Transverse colon (tissue), 4 donors: ENCODE data around the gene SH3PXD2B. TPM values are rescaled to one million over a fixed set of nuclear protein-coding genes. Genes with fewer than 3 reads are reported as not detected.

ENCODE experiments used
- DNase-seq: peaks from one replicate; pipeline ENCODE4 v3.0.0-alpha.2; 2019
- H3K27ac ChIP-seq, 4 donors: fragments of 200-600 bp; sonication (generic); 2 replicates each; pipeline ENCODE4 v1.5.1; 2016 to 2018; ENCODE audit warnings: inconsistent platforms in 4 of 4
- H3K27me3 ChIP-seq: fragments of 200-600 bp; sonication (generic); 2 replicates; pipeline ENCODE4 v1.5.1; 2017; ENCODE audit warnings: inconsistent platforms
- H3K36me3 ChIP-seq, 4 donors: fragments of 200-600 bp; sonication (generic); 2 replicates each; pipeline ENCODE4 v1.5.1; 2017 to 2019; ENCODE audit warnings: inconsistent platforms in 4 of 4
- H3K4me1 ChIP-seq, 4 donors: fragments of 200-600 bp; sonication (generic); 2 replicates each; pipeline ENCODE4 v1.5.1; 2017 to 2020; ENCODE audit warnings: inconsistent platforms in 4 of 4
- H3K4me3 ChIP-seq, 4 donors: fragments of 200-600 bp; sonication (generic); 1 replicate in 1 of 4; 2 replicates in 3 of 4; pipeline versions ENCODE4 v1.5.1 to v1.6.1; 2017 to 2019; ENCODE audit warnings: inconsistent platforms in 4 of 4
- H3K9me3 ChIP-seq, 2 donors: fragments of 200-600 bp; sonication (generic); 2 replicates each; pipeline ENCODE4 v1.5.1; 2017 to 2019; ENCODE audit warnings: inconsistent platforms in 2 of 2
- EP300 ChIP-seq: sonication (generic); formaldehyde crosslinking; IDR thresholded peaks from one replicate; pipeline ENCODE4 v1.6.1; 2017; ENCODE audit warnings: antibody characterized with exemption, low read depth
- POLR2A ChIP-seq: fragments of 450-650 bp; IDR thresholded peaks from one replicate; pipeline ENCODE4 v1.6.1; 2016; ENCODE audit warnings: antibody characterized with exemption, mild to moderate bottlenecking, moderate library complexity
- POLR2AphosphoS5 ChIP-seq, 3 donors: sonication (generic); formaldehyde crosslinking; IDR thresholded peaks; one replicate each; pipeline ENCODE4 v1.6.1; 2016; ENCODE audit warnings: antibody characterized with exemption in 3 of 3
- WGBS, 2 donors: methylation state at CpG; one replicate each; pipeline ENCODE4 v1.1.5; 2018; ENCODE audit warnings: low coverage in 1 of 2; 5-methylcytosine and 5-hydroxymethylcytosine counted together
- in situ Hi-C, 4 donors: fragments of 200-750 bp; cut with MboI; loops; one replicate each; pipeline versions ENCODE4 v1.15.0 to v1.15.1; 2017; ENCODE audit warnings: low sequenced_read_pairs in 3 of 4, low pct_ligation_motif_present in 1 of 4, low pct_unique_long_range_greater_than_20kb in 1 of 4
- intact Hi-C: fragments of 100-400 bp; cut with DNase I; formaldehyde crosslinking; loops from one replicate; pipeline ENCODE4 v1.15.1; 2023; ENCODE audit warnings: low total_unique reads
- total RNA-seq, 4 donors: library from RNA; depleted of rRNA; stranded (reverse); fragments of >200 nt; gene quantifications; one replicate each; pipeline ENCODE4 v1.1.0, GENCODE V29; 2016
- TF ChIP-seq, protein P1 (sequence below), 5 experiments: fragments of 200-600 bp in 3 of 5; fragments of 450-650 bp in 2 of 5; sonication (generic) in 3 of 5; IDR thresholded peaks; 1 replicate in 2 of 5; 2 replicates in 3 of 5; pipeline ENCODE4 v1.5.1; 2016 to 2017; ENCODE audit warnings: antibody characterized with exemption in 5 of 5, inconsistent platforms in 3 of 5, mild to moderate bottlenecking in 2 of 5, moderate library complexity in 1 of 5

The SH3PXD2B gene
- total RNA-seq, 4 donors from 2014 or later = 10.2 to 26.6 (median 14.6) TPM

DNA sequence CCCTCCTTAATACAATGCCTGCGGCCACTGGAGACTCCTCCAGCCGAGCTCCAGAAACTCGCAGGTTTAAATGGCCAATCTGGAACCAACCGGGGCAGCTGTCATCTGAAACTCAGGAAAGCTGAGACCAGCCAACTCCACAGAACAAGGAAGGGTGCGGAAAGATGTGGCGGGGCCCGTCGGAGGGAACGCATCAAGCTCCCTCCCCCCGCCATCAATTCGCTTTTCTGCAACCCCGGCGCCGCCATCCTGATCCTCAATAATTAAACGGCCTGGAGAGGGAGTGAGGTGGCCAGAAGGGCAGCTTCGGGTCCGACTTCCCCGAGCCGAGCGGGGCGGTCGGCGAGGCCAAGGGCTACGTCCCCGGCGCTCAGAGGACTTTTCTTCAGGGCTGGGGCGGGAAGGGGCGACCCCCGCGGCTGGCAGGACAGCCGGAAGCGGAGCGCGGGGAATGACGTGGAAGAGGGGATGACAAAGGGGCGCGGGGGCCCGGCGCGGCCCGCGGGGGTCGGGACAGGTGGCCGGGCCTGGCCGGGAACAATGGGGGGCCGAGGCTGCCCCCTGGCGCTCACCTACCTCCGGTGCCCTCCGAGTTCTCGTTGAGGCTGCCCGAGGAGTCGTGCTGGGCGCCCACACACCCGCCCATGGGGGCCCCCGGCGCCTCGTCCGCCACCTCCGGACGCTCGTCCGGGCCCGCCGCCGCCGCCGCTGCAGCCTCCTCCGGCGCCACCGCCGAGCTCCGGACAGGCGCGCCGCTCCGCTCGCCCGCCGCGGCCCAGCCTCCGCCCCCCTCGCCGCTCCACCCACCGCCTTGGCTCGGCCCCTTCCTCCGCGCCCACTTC, 171.1 kb downstream of the SH3PXD2B start, which contains the start of gene UBTD2:
UBTD2 (minus strand) TSS at position 745 of the 842 bp plus-strand sequence; CDS start at position 646, 99 bp downstream.
- DNase-seq = peak; percentile 88
- in situ Hi-C loops = loop anchor here in 2 of 4 donors (10.0 to 25.0 kb wide), 3 partner anchors 88 to 178 kb away; partner anchors contain the start of gene EFCAB9 (in 1 of the 2)
- H3K4me3 ChIP-seq = peak within 1 kb of the TSS; percentile 82 to 97 (median 93)
- H3K36me3 ChIP-seq = no peaks in the 10 kb centered on the region
- peak within 1 kb of the TSS; percentile 88 to 98 (median 96) for H3K27ac ChIP-seq
- 1% methylated on average over 46 of the region's 87 CpGs; no CpG with 5 or more reads in 1 of the 2 donors for WGBS, 2 donors
- H3K9me3 ChIP-seq = no peaks in the 10 kb centered on the region
- intact Hi-C loops = no loop called here
- H3K27me3 ChIP-seq = no peaks in the 10 kb centered on the region
- peaks cover 0 to 30% (median 21%) of the 10 kb centered on the region in 4 donors for H3K4me1 ChIP-seq
- TF ChIP-seq POLR2A (peak; percentile 45), POLR2AphosphoS5 (IDR thresholded peaks at IDR 0.05) (no peak)
- TF ChIP-seq, protein P1, sequence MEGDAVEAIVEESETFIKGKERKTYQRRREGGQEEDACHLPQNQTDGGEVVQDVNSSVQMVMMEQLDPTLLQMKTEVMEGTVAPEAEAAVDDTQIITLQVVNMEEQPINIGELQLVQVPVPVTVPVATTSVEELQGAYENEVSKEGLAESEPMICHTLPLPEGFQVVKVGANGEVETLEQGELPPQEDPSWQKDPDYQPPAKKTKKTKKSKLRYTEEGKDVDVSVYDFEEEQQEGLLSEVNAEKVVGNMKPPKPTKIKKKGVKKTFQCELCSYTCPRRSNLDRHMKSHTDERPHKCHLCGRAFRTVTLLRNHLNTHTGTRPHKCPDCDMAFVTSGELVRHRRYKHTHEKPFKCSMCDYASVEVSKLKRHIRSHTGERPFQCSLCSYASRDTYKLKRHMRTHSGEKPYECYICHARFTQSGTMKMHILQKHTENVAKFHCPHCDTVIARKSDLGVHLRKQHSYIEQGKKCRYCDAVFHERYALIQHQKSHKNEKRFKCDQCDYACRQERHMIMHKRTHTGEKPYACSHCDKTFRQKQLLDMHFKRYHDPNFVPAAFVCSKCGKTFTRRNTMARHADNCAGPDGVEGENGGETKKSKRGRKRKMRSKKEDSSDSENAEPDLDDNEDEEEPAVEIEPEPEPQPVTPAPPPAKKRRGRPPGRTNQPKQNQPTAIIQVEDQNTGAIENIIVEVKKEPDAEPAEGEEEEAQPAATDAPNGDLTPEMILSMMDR (IDR thresholded peaks at IDR 0.05) = peak; percentile 30 to 49 (median 46)

DNA sequence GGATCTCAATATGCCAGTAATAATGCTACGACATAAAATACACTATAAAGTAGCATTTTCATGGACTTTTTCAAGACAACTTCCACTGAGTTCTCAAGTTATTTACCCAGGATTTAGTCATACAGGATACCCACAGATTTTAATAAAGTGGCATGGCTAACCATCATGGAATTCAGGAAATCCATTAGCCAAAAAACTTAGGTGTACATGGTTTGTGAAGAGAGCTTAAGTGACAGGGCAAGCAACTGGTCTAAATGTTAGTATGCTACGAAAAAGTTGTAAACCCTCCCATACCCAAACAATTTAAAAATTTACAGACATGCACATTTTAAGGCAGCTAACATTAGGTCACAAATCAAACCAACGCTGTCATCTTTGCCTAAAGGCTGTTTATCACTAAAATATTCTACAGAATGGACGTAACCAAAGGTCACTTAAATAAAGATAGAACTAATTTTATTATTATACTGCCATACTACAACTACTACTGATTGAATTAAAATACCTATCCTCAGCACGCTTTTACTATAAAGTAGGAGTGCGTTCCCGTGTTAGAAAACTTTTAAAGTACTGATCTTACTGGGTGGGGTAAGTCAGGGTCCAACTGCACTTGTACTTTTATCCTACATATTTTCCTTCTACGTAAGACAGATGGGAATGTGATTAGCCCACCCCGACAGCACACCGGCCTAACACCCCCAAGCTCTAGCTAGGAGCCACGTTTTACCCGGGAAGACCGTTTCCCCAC, 171.9 kb downstream of the SH3PXD2B start:
- Histone ChIP-seq H3K9me3 (no peaks in the 10 kb centered on the region), H3K27ac (peak overlapping the region; percentile 88 to 98 (median 96)), H3K36me3 (no peaks in the 10 kb centered on the region), H3K4me3 (peak overlapping the region; percentile 82 to 97 (median 93)), H3K27me3 (no peaks in the 10 kb centered on the region), H3K4me1 (peaks cover 0 to 30% (median 21%) of the 10 kb centered on the region in 4 donors)
- TF ChIP-seq POLR2AphosphoS5 (IDR thresholded peaks at IDR 0.05) (no peak), POLR2A (no peak), EP300 (no peak)
- TF ChIP-seq, protein P1 (IDR thresholded peaks at IDR 0.05) = no peak
- no peak for DNase-seq
- 6 to 11% methylated on average over 5 to 13 of the region's 13 CpGs for WGBS, 2 donors
- intact Hi-C loops = no loop called here
- in situ Hi-C loops = loop anchor here in 2 of 4 donors (10.0 to 25.0 kb wide), 3 partner anchors 88 to 178 kb away; partner anchors contain the start of gene EFCAB9 (in 1 of the 2)

DNA sequence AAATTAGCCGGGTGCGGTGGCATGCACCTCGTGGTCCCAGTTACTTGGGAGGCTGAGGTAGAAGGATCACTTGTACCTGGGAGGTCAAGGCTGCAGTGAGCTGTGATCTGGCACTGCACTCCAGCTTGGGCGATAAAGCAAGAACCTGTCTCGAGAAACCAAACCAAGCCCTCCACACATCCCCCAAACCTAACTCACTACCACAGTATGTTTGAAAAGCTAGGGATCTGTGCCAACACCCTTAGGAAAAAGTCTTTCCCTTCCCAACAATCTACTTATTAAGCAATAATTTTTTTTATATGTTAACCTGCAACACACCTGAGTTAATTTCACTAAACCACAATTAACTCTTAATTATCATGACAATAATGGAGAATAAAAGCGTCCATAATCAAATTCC, 173.0 kb downstream of the SH3PXD2B start:
- Histone ChIP-seq H3K36me3 (no peaks in the 10 kb centered on the region), H3K4me3 (no peak overlapping the region), H3K9me3 (no peaks in the 10 kb centered on the region), H3K27me3 (no peaks in the 10 kb centered on the region), H3K27ac (no peak overlapping the region), H3K4me1 (peaks cover 0 to 34% (median 22%) of the 10 kb centered on the region in 4 donors)
- no peak for DNase-seq
- TF ChIP-seq, protein P1 (IDR thresholded peaks at IDR 0.05) = no peak
- no peak for TF ChIP-seq EP300
- no peak for TF ChIP-seq POLR2AphosphoS5 (IDR thresholded peaks at IDR 0.05)
- TF ChIP-seq POLR2A = no peak
- in situ Hi-C loops = loop anchor here in 2 of 4 donors (10.0 to 25.0 kb wide), 3 partner anchors 87 to 177 kb away; partner anchors contain the start of gene EFCAB9 (in 1 of the 2)
- WGBS, 2 donors = 80 to 86% methylated on average over 6 of the region's 6 CpGs
- intact Hi-C loops = loop anchor here (1.0 kb wide), 1 partner anchor 175 kb away; no protein-coding TSS in a partner anchor
